NCI-H2081 (cell line): ENCODE data around the gene PLXNA4.

Experiments used
- DNase-seq, 2 experiments: peaks; one replicate each; lab custom pipeline; 2025; lab: John Stamatoyannopoulos, UW

The PLXNA4 gene

GRCh38 chr7:132083537-132084123 is 492.6 kb downstream of the PLXNA4 start:
- no peak for DNase-seq

- DNase-seq = no peak
Measured at GRCh38 chr7:132083126-132083525, 493.1 kb downstream of the PLXNA4 start.

GRCh38 chr7:132082394-132082793 is 493.9 kb downstream of the PLXNA4 start:
- DNase-seq = no peak

DNA sequence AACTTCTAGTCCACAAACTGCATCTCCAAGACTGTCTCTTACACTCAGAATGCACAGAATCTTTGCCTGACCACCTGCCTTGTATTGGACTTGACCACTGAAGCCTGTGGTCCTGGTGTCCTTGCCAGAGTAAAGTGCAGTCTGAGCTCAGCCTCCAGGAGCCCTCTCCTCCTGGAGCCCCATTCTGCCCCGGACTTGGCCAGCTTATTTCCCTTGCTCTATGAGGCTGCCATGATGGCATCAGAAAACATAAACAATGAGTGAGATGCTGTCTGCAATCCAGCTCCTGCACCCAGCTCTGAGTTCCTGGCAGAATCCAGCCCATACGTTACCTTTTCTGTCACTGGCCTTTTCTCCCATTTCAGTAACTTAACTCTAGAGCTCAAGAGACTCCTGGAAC is 494.6 kb downstream of the PLXNA4 start:
- no peak for DNase-seq

DNA sequence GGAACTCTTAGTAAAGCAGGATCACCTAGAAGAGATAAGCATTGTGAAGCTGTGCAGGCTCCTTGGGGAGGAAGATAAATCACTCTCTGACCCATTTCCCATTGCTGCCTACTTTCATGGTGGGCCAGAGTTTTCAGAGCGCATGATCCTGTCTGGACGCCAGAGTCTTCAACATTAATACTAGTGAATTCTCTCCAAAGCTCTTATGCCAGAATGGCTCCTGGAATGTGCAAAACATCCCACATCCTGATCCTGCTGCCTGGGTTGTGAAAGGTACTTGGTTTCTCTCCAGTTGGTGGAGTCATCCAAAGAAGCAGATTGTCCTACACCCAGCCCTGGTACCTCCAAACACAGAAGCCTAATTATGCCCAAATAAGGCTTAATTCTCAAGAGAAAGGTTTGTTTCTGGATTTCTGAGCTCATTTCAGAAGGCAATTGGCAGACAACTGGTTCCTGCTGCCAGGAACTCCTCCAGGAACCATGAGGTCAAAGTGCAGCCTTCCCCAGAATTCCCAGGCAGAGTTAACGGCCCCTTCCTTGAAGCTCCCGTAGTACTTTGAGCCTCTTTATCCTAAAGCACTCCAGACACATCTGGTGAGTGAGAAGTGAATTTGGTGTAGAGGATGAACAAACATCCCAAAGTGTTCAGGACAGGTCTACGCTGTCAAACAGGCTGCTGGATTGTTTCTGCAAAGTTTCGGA is 495.2 kb downstream of the PLXNA4 start:
- no peak for DNase-seq

GRCh38 chr7:132080467-132080866 is 495.8 kb downstream of the PLXNA4 start:
- DNase-seq = no peak

DNA sequence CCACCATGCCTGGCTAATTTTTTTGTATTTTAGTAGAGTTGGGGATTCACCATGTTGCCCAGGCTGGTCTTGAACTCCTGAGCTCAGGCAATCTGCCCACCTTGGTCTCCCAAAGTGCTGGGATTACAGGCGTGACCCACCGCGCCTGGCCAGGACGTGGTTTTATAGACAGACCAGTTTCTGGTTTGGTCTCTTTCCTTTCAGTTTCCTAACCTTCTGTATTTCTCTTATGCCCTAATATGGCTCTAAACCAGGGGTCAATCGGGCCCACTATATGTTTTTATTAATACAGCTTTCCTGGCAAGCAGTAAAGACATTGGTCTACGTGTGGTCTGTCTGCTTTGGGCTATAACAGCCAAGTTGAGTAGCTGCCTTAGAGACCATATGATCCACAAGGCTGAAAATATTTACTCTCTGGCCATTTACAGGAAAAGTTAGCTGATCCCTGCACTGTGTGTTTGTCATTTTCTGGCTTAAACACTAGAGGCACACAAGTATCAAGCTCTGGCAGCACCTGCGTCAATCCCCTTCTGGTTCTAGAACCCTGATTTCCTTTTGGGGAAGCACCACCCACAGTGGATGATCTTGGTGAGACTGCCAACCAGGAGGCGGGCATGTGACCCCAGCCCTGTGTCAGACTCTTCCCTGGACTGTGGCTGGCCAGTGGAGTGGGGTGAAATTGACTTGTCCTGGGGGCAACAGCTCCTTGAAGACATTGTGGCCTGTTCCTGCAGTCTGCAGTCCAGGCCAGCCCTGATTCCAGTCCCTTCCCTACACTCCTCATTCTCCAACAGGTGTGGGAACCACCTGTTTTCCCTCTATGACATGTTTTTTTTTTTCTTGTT is 497.2 kb downstream of the PLXNA4 start:
- DNase-seq = no peak

DNA sequence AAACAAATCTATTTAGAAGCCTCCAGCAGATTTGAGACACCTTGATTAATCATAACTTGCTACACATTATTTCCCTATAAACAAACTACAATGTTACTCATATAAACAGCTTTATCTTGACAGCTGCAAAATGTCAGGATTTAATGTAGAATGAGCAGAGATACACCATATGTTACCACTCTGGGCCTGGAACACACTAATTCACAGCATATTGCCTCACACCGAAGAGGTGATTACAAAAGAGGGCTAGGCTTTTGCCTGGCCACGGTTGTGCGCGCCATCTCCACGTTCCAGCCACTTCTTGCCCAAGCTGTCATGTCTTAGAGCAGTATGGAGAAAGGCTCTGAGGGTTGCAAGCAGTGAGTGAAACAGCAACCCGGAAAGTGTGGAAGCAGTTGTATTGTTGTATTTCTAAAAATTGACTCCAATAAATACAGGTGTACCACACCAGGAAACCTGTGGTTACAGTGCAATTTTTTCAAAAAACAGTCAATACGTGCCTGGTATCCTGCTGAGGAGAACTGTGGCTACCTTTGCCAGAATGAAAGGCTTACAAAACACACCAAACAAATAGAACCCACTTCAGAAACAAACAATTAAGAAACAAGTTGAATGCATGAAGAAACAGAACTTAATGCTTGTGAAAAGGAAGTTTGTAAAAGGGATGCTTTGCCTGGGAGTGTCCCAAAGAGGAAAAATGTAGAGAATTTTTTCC is 498.1 kb downstream of the PLXNA4 start:
- DNase-seq = peak in 1 of 2 experiments; percentile 31

DNA sequence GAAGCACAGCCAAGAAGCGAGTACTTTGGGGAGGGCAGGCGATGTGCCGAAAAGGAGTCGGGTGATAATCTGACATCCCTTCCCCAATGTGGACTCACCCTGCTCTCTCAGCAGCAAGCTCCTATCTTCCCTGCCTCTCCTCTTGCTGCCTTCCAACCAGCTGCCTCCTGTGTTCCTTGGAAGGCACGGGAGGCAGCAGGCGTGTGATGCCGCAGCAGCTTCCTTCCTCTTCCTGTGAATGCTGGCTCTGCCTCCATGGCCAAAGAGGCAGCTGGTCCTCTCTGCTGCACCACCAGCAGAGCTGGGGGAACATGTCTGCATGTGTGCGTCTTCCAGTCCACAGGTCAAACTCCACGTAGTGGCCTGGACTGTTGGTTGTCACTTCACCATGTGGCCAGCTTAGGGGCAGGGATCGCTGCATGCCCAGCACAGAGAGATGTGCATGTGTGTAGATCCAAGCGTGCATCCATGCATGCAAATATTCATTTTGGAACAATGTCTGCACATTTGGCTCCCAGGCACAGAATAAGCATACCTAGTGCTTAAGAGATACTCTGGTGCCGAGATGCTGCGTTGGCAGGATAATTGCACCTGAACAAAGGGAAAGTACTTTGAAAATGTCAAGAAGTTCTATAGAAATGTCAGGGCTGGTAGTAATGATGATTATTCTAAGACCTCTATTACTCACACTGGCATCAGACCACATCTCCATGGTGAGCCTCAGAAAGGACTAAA is 499.8 kb downstream of the PLXNA4 start:
- DNase-seq = no peak

- no peak for DNase-seq
Measured at GRCh38 chr7:132075515-132075914, 500.8 kb downstream of the PLXNA4 start.

GRCh38 chr7:132073920-132074589 is 502.2 kb downstream of the PLXNA4 start:
- no peak for DNase-seq
